HUDEP-2 (cell line): ENCODE data around the gene HUWE1.

ENCODE experiments used
- DNase-seq, 76 experiments: peaks; one replicate each; lab custom pipeline; 2025; ENCODE audit not compliant: unreplicated experiment in 76 of 76; lab: John Stamatoyannopoulos, UW

HUWE1 gene

DNA sequence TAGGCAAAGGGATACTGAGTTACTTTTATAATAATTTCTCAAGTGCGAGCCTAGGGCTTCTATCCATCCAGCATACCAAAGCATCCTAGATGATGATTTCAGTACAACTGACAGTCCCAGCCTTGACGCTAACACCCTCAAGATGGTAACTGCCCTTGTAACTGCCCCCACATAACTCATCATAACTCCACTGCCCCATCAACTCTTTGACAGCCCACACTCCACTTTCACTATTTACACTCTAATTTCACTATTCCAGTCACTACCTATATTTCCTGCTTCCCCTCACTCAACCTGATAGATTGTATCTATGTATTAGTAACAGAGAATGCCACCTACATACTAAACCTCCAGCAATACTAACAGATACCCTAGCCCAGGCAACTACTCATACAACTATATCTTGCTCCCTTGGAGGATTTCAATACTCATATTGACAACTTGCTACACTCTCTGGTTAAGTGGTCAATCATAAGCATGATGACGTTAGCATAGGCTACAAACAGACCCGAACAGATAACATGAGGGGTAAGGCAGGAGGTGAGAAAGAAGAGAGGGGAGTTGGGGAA, 65.0 kb downstream of the HUWE1 start:
- DNase-seq: no peak

DNA sequence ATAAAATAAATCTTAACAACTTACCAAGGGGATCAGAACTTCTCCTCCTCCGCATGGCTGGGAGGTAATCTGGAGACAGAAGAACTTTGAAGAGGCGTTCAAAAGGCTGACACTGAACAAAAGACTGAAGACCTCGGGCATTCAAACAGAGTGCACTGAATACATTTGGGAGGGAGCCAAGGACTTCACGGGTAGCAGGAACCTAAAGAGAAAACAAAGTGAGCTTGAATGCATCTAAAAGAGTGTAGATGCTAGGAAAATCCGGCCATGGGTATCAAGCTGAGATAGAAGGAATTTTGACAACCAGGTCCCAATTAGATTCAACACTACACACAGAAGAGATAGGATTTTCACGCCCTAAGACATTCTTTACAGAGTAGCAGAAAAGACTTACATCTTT, 69.6 kb downstream of the HUWE1 start:
- no peak for DNase-seq

DNA sequence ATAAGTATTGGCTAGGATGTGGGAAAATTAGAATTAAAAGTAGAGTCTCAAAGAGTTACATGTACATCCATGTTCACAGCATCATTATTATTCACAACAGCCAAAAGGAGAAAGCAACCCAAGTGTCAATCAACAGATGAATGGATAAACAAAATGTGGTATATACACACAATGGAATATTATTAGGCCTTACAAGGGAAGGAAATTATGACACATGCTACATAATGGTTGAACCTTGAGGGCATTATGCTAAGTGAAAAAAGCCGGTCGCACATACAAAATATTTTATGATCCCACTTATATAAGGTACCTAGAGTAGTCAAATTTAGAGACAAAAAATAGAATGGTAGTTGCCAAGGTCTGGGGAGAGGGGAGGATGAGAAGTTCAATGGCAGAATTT, 80.1 kb downstream of the HUWE1 start:
- DNase-seq: no peak

DNA sequence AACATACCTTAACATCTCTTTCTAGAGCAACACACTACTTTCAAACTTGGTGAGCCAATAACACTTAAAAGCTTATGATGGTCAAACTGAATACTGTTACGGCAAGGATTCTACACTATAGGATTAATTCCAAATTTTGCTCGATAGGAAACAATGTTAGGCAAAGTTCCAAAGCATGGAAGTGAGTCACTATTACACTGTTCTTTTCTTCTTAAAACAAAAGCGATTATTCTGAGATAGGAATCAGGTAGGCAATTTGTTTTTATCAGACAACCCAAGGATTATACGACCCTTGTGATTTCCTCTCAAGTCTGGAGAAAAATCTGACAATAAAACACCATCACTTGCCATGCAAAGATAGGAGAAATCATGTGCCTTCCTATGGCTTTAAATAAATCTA, 81.5 kb downstream of the HUWE1 start:
- DNase-seq: no peak

DNA sequence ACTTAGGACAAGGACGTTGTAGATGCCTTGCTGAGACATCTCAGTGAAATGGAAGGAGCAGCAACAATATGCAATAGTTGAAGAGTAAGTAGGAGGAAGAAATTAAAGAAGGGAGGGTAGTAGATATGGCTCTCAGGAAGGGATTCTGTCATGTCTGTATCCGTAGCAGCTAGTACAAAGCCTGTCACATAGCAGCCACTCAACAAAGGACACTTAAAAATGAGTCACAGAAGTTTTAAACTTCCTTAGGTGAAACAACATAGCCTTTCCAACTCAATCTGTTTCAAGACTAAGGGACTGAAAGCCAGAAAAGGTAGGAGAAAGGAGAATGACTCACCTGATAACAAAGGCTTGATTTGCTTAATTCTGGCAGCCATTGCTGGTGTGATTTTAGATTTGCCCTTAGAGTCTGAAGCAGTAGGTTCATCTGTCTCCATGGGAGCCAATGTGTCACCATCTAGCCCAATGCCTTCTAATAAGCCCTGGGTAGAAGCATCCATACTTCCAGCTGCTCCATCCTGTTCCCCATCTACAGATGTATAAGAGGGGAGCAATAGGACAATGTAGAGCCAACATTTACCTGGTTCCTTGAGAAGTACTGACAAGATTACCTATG, 86.6 kb downstream of the HUWE1 start:
- no peak for DNase-seq

DNA sequence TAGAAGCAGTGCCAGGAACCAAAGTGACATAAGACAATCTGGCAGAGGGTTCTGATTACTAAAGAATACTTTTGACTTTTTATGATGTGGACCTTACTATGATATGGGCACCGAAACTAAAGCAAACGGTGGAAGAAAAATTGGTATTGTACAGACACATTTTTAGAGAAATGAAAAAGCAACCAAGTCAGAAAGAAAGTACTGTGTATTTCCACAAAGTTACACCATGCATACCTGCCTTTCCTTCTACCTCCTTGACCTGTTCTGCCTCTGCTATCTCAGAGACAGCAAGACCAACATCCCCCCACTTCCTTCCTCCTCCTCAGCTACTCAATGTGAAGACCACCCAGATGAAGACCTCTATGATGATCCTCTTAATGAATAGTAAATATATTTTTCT, 88.3 kb downstream of the HUWE1 start:
- DNase-seq: no peak

DNA sequence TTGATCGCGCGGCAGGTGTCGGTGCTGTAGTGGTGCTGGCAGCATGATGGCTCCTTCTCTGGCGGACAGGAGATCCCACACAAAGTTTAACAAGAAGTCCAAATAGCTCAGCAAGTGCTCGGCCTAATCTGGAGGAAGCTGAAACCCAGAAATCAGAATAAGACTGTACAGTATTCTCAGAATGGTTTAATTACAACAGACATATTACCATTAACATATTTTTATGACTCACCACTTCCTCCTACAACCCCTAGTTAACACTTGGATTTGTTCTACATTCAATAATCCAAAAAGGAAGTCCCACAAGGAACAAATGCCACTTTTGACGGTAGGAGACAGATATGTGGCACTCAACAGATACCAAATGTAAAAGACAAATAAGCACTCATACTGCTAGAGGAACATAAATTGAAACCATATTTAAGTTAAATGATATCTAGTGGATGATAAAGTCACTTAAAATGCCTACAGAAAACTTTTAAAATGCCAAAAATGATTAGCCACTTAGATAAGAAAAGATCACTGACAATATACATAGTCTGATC, 91.2 kb downstream of the HUWE1 start:
- no peak for DNase-seq

DNA sequence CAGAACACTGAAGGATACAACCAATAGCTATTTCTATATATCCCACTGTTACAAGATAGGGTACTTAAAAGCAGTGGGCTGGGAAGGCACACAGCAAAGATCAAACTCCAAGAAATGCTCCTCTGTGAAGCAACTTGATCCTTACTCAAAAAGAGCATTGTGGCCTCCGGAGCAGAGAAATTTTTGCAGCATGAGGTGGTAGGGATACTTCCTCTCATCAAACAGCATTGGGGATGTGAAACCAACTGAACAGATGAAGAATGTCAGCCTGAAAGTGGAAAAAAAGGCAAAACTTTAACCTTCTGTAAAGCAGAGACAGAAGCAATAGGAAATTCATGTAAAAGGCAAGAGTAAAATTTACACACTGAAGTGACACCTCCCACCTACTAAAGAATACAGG, 92.2 kb downstream of the HUWE1 start:
- DNase-seq: no peak

DNA sequence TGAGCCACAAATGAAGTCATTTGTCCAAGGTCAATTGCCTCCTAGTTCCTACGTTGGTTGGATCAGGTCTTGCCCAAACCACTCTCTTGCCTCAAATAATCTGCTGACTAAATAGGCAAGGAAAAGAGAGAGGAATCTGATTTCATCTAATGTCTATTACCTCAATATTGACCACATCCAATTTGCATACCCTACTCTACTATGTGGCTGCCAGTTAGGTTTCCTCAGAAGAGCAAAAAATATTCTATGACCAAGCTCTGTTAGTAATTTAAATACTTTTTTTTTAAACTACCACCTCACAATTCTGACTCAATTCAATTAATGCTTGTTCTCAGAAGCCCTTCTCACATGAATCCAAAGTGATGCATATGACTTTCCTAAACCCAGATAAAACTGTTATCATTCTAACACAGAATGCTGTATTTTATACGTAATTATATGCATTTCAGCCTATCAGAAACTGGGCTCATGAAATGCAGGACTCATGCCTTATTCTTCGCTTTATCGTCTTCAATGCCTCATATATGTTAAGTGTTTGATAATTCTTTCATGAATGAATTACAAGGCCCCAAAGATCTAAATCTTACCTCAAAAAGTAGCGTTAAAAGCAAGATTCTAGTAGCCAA, 98.6 kb downstream of the HUWE1 start:
- peak in 12 of 76 experiments; percentile 3 to 56 (median 19) for DNase-seq

DNA sequence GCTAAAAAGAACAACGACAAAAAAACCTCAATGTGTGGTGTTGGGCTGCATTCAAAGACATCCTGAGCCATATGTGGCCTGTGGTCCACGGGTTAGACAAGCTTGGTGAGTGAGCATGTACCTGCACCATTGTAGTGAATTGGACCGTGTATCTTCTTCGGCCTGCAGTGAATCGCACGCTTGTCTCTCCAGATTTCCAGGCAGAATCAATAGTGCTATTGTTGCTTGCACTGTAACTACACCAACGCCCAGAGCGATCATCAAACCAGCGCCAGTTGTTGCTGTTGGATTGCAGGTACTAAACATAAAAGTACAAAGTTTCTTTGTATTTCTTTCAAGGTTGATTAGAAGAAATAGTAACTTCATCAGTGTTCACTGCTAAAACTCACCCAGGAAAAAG, 101.6 kb downstream of the HUWE1 start:
- no peak for DNase-seq

DNA sequence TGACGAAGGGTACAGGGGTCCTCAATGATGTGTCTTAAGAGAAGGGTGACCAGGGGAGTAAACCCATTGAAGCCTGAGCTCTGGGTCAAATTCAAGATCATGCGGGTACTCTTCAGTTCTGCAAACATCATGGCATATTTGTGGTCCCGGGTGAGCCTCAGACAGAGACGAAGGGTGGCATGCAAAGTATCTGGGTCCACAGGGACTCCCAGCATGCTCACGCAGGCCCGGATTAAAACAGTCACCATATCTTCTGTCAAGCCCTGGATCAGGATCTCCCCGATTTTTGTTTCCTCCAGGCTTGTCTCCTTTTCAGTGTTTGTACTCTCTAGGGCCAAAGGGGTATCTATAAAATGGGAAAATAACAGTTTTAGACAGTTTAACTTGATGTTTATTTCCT, 102.9 kb downstream of the HUWE1 start:
- no peak for DNase-seq

DNA sequence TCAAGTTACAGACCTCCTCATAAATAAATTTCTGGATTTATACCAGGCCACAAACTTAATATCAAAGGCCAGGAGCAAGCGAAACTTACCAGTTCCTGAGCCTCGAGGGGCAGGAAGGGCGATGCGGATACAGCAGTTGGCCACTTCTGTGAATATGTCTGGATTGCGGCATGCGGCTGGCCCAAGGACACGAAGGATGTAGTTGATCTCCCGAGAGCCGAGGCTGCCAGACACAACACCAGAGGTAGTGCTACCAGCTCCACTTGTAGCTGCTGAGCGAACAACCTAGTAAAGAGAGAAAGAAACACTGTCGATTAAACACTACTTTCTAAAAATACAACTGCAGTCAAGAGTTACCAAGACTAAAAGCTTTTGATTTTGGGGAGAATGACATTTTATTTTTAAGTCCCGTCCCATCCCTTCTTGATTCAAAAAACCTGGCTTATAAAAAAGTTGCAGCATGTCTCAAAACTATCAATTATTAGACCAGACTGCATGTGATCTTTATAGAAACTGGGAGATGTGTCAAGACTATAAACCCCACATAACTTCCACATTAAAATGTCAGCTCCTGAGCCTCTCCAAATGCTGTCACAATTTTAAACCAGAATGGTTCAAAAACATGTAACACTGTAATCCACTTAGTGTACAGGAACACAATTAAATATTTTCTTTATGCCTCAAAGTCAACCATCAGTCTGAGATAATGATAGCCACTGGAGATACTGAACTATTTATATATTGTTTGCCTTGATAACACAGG, 105.6 kb downstream of the HUWE1 start:
- no peak for DNase-seq

DNA sequence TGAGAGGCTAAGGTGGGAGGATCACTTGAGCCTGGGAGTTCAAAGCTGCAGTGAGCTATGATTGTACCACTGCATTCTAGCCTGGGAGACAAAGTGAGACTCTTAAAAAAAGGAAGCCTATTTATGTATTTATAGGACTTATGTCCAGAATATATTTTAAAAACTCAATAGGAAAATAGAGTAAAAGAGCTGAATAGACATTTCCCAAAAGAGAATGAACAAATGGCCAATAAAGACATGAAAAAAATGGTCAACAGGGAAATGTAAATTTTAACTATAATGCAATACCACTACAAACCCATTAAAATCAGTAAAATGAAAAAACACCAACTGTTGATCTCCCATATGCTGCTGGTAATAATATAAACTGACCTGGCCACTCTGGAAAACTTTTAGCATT, 115.0 kb downstream of the HUWE1 start:
- DNase-seq: no peak

DNA sequence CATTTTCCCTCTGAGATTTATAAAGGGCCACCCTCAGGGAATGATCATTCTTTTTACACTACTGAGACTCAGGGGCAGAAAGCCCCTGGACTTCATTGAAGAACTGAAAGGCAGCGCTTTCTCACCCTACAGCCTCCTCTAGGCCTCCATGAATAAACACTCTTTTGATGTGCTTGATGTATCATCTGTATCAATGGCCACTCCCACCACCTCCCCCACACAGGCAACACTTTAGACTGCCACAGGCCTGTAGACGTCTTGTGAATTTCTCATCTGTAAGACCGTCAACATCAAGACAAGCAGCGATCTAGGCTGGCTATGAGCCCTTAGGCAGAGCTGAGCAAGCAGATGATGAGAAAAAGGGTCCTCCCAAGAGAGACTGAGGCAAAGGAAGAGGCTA, 123.2 kb downstream of the HUWE1 start:
- DNase-seq: no peak

DNA sequence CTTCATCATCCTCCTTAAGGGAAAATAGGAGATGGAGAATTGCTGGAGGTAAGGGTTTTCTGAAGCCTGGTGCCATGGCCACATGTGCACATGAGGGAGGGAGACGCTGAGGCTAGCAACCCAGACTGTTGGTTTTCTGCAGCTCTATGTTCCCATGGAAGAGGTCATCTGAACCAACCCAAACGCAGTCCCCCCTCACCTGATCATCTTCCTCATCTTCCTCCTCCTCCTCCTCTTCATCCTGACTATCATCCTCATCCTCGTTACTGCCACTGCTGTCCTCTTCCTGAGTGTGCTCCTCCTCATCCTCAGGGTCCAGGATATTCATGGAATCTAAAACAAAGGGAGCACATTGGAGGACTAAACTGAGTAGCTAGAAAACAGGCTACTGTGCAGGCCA, 124.6 kb downstream of the HUWE1 start:
- no peak for DNase-seq

DNA sequence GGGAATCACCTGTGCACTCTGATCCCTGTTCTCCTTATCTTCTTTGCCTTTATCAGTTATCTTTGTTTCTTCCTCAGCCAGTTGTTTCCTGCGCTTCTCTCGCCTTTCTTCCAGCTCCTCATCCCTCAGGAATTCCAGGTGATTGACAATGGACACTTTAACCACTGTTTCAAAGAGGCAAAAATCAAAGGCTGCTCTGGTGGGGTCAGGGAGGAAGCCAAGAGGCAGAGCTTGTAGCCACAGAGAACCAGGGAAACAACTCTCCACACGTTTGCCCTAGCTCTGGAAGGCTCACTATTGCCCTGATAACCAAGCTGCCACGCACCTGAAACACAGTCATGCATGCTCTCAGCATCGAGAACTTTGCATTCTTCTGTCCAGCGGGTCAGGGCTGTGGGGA, 127.9 kb downstream of the HUWE1 start:
- DNase-seq: no peak

DNA sequence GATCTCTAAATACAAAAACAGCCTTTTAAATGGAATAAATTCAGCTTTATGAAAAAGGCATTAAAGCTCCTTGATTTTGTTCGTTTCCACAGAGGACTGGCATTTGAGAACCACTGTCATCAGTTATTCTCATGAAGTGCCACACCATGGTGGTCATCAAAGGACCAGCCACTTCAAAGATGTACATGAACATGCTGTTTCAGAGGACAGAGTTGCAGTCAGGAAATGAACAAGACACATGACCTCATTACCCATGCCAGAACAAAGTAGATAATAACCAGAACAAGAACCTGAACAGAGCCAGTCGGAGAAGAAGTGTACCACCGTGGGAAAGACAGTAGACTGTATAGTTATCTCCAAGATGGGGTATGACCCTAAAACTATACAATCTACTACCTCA, 129.7 kb downstream of the HUWE1 start:
- DNase-seq: no peak

DNA sequence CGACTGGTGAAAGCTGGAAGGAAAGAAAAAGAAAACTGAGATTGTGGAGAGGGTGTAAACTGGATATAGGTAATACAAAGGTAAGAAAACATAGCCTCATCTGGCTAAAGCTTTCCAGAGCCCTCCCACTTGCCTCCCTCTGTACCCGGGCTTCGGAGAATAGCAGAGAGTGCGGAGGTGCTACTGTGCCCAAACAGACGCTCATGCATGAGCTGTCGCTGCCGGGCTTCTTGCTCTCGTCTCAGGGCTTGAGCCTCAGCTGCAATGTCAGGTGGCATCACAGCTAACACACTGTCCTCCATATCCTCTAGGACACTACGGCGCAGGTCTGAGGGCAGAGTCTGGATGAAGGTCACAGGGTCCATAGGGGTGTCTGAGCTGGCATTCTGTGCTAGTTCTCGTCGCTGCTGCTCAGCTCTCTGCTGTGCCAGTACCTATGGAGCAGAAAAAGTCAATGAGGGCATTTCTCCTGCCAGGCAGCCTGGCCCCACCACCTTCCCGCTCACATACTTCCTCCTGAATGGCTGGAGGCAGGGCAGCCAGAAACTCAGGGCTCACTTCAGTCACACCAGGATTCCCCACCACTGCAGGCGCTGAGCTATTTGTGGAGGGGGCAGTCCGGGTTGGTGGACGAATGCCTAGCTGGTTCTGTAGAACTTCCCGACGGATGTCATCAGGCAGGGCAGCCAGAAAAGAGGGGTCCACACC, 135.6 kb downstream of the HUWE1 start:
- no peak for DNase-seq

DNA sequence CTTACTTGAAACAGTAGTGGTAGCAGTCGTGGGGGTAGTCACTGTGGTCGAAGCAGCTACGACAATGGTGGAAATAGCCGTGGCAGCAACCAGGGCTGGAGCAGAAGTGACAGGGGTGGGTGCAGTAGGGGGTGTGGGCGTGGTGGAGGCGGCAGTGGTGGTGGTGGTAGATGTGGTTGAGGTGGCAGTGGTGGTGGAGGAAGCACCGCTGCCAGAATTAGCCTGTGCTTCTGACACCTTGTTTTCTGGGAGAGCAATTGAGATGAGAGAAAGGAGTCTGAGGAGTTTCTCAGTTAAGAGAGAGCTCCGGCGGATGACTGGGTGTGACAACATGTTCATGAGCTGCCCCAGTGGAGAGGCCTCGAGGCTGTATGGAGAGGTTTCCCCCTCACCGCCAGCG, 138.9 kb downstream of the HUWE1 start:
- DNase-seq: no peak

DNA sequence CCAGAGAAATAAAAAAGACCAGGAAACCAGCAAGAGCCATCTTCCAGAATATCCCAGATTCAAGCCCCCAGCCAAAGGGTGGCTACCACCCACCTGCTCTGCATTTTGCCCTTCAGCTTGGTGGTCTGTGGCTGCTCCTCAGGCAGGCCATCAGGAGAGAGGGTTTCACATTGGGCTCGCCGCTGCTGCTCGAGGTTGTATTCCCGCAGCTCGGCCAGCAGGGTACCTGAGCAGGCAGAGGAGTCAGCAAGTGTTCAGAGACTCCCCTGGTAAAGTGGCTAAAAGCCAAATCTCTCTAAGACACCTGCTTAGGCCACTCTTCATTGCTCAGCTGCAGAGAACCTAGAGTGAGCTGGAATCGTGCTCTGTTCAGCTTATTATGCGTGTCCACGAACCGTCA, 141.6 kb downstream of the HUWE1 start:
- DNase-seq: no peak

DNA sequence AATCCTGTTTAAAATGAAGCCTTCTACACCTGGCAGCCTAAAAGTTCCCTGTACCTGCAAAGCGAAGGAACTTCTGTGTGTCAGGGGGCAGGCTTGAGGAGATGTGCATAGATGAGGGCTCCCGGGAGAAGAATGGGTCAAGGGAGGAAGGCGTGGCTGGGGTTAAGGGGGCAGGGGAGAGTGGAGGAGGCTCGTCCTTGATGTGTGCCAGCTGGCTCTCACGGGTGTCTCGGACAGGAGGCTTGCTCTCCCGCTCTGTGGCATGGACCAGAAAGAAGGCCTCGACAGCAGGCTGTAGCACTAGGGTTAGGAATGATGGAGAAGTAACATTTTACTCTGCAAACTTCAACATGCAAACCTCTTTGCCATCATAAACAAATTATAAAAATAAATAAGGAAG, 147.7 kb downstream of the HUWE1 start:
- DNase-seq: no peak
